Liver (tissue), 9 donors: Measurements from ENCODE around the gene SHH. TPM values are rescaled to one million over a fixed set of nuclear protein-coding genes. Genes with fewer than 3 reads are reported as not detected.

Experiments used
- DNase-seq: peaks from one replicate; pipeline ENCODE4 v3.0.0-alpha.2; 2017; ENCODE audit warnings: low spot score
- H3K27ac ChIP-seq, 2 donors: one replicate each; pipeline ENCODE4 v1.7.0; 2013; ENCODE audit warnings: inconsistent platforms in 2 of 2, low read length in 2 of 2, control low read depth in 1 of 2, low read depth in 1 of 2, mild to moderate bottlenecking in 1 of 2
- H3K27me3 ChIP-seq, 4 donors: one replicate each; pipeline versions ENCODE4 v1.6.1 to v1.7.0; 2013; ENCODE audit warnings: low read length in 3 of 4, inconsistent platforms in 1 of 4, mild to moderate bottlenecking in 1 of 4, moderate library complexity in 1 of 4; ENCODE audit not compliant: control insufficient read depth in 4 of 4, insufficient read depth in 4 of 4
- H3K36me3 ChIP-seq, 4 donors: one replicate each; pipeline versions ENCODE4 v1.6.1 to v1.7.0; 2013; ENCODE audit warnings: low read length in 3 of 4, mild to moderate bottlenecking in 3 of 4, low read depth in 1 of 4, moderate library complexity in 1 of 4; ENCODE audit not compliant: control insufficient read depth in 4 of 4, insufficient read depth in 3 of 4
- H3K4me1 ChIP-seq, 4 donors: one replicate each; pipeline versions ENCODE4 v1.6.1 to v1.7.0; 2013; ENCODE audit warnings: low read length in 3 of 4, mild to moderate bottlenecking in 3 of 4, moderate library complexity in 1 of 4; ENCODE audit not compliant: control insufficient read depth in 4 of 4, insufficient read depth in 4 of 4
- H3K4me3 ChIP-seq, 3 donors: one replicate each; pipeline versions ENCODE4 v1.6.1 to v1.7.0; 2013; ENCODE audit warnings: low read length in 3 of 3, control low read depth in 1 of 3, low read depth in 1 of 3, mild to moderate bottlenecking in 1 of 3
- H3K9ac ChIP-seq, 2 donors: one replicate each; pipeline ENCODE4 v1.7.0; 2013; ENCODE audit warnings: low read length in 2 of 2, mild to moderate bottlenecking in 2 of 2, moderate library complexity in 2 of 2, control low read depth in 1 of 2, low read depth in 1 of 2
- H3K9me3 ChIP-seq, 4 donors: one replicate each; pipeline versions ENCODE4 v1.6.1 to v1.7.0; 2013; ENCODE audit warnings: low read length in 3 of 4; ENCODE audit not compliant: control insufficient read depth in 4 of 4
- ATF3 ChIP-seq: IDR thresholded peaks from 2 replicates; pipeline ENCODE4 v1.6.1; 2016; ENCODE audit warnings: antibody characterized with exemption
- CTCF ChIP-seq: fragments of 150-350 bp; IDR thresholded peaks from 2 replicates; pipeline ENCODE4 v1.5.1; 2017; ENCODE audit warnings: improper control_type of control experiment, low read depth, low read length; ENCODE audit not compliant: missing input control
- FOXA1 ChIP-seq: IDR thresholded peaks from 2 replicates; pipeline ENCODE4 v1.6.1; 2016; ENCODE audit warnings: antibody characterized with exemption
- FOXA2 ChIP-seq: IDR thresholded peaks from 2 replicates; pipeline ENCODE4 v1.6.1; 2016; ENCODE audit warnings: antibody characterized with exemption
- GABPA ChIP-seq, 2 donors: IDR thresholded peaks in 1 of 2; conservative IDR thresholded peaks in 1 of 2; 2 replicates each; pipeline ENCODE4 v1.6.1; 2016; ENCODE audit warnings: antibody characterized with exemption in 2 of 2, mild to moderate bottlenecking in 1 of 2, moderate library complexity in 1 of 2
- HNF4A ChIP-seq, 2 donors: conservative IDR thresholded peaks; 2 replicates each; pipeline ENCODE4 v1.6.1; 2016; ENCODE audit warnings: antibody characterized with exemption in 2 of 2, mild to moderate bottlenecking in 2 of 2
- HNF4G ChIP-seq: IDR thresholded peaks from 2 replicates; pipeline ENCODE4 v1.6.1; 2016; ENCODE audit warnings: antibody characterized with exemption
- JUND ChIP-seq, 2 donors: IDR thresholded peaks; 2 replicates each; pipeline ENCODE4 v1.6.1; 2016; ENCODE audit warnings: antibody characterized with exemption in 2 of 2
- MAX ChIP-seq: IDR thresholded peaks from 2 replicates; pipeline ENCODE4 v1.6.1; 2016; ENCODE audit warnings: antibody characterized with exemption
- NR2F2 ChIP-seq: IDR thresholded peaks from 2 replicates; pipeline ENCODE4 v1.6.1; 2016; ENCODE audit warnings: antibody characterized with exemption
- REST ChIP-seq: IDR thresholded peaks from 2 replicates; pipeline ENCODE4 v1.6.1; 2016; ENCODE audit warnings: antibody characterized with exemption, mild to moderate bottlenecking
- RXRA ChIP-seq, 2 donors: IDR thresholded peaks; 2 replicates each; pipeline ENCODE4 v1.6.1; 2017 to 2018; ENCODE audit warnings: antibody characterized with exemption in 2 of 2, mild to moderate bottlenecking in 1 of 2
- SP1 ChIP-seq: IDR thresholded peaks from 2 replicates; pipeline ENCODE4 v1.6.1; 2018; ENCODE audit warnings: antibody characterized with exemption, mild to moderate bottlenecking
- TAF1 ChIP-seq: conservative IDR thresholded peaks from 2 replicates; pipeline ENCODE4 v1.6.1; 2016; ENCODE audit warnings: antibody characterized with exemption, mild to moderate bottlenecking
- YY1 ChIP-seq: IDR thresholded peaks from 2 replicates; pipeline ENCODE4 v1.6.1; 2016; ENCODE audit warnings: antibody characterized with exemption, mild to moderate bottlenecking
- WGBS: extraction: QIAGEN DNeasy Blood & Tissue Kit; methylation state at CpG from one replicate; pipeline ENCODE4 v1.1.7; 2013; 5-methylcytosine and 5-hydroxymethylcytosine counted together
- polyA plus RNA-seq, 2 donors: library from polyadenylated mRNA; stranded (reverse) in 1 of 2; unstranded in 1 of 2; fragments of 200-250 nt in 1 of 2; fragments of >200 nt in 1 of 2; fragmentation: Nextera tagmentation in 1 of 2; extraction: Ambion mirVana in 1 of 2; gene quantifications; one replicate each; pipeline versions ENCODE4 v1.2.1 to v1.2.3, GENCODE V29; 2013 to 2015
- total RNA-seq, 2 donors: library from RNA; depleted of rRNA; stranded (reverse); fragments of >200 nt; gene quantifications; one replicate each; pipeline ENCODE4 v1.2.3, GENCODE V29; 2014
- TF ChIP-seq, protein P1 (sequence below): IDR thresholded peaks from 2 replicates; pipeline ENCODE4 v1.6.1; 2016; ENCODE audit warnings: antibody characterized with exemption
- donor health status: healthy.
- donor health status: healthy.
- donor health status: healthy.
- donor health status: healthy.
- donor health status: healthy.

SHH gene
- total and polyA plus RNA-seq, 4 donors, result 3.9 to 10.0 (median 5.2) TPM

DNA sequence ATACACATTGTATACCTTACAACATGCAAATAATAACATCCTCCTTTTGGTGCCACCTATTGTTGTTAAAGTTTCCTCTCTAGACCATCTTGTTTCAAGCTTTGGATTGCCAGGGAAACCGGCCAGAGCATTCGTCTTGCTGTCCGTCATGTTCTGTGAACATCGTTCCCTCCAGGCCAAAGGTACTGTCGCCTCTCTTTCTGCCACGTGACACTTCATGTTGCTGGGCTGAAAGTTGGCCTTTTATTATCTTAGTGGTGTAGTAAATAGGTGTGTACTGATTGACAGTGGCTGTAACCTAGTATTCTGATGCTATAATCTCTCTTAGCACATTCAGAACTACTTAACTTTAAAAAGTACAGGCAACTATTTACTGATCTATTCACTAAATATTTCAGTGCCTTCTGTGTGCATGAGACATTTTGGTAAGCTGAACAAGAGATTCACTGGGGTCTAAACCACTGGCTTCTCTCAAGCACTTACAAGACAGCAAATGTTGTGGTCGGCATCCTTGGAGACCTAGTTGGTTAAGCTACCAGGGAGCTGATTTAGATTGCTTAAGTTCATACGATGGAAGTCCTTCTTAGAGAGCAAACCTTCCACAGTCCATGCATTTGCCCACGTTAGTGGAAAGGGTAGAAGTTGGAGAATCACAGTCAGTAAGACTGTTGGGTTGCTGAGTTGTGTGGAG lies 52.4 kb downstream of the SHH start:
- Histone ChIP-seq H3K36me3 (peaks cover 5 to 19% (median 14%) of the 10 kb centered on the region in 4 donors), H3K27ac (no peak overlapping the region), H3K9ac (no peak overlapping the region), H3K4me1 (peaks cover 0 to 4% (median 2%) of the 10 kb centered on the region in 4 donors), H3K27me3 (no peaks in the 10 kb centered on the region), H3K4me3 (no peak overlapping the region), H3K9me3 (no peaks in the 10 kb centered on the region)
- no peak for DNase-seq
- TF ChIP-seq HNF4A (conservative IDR thresholded peaks at IDR 0.05) (peak in 1 of 2 donors; percentile 37), FOXA1 (no peak)
- 61% methylated on average over 9 of the region's 9 CpGs for WGBS

GRCh38 chr7:155758348-155758747 lies 53.9 kb downstream of the SHH start:
- H3K36me3 ChIP-seq, result peaks cover 0 to 8% (median 2%) of the 10 kb centered on the region in 4 donors
- H3K9me3 ChIP-seq, result no peaks in the 10 kb centered on the region
- TF ChIP-seq RXRA (IDR thresholded peaks at IDR 0.05) (no peak), HNF4A (conservative IDR thresholded peaks at IDR 0.05) (no peak), ATF3 (no peak), TAF1 (no peak)
- TF ChIP-seq, protein P1, sequence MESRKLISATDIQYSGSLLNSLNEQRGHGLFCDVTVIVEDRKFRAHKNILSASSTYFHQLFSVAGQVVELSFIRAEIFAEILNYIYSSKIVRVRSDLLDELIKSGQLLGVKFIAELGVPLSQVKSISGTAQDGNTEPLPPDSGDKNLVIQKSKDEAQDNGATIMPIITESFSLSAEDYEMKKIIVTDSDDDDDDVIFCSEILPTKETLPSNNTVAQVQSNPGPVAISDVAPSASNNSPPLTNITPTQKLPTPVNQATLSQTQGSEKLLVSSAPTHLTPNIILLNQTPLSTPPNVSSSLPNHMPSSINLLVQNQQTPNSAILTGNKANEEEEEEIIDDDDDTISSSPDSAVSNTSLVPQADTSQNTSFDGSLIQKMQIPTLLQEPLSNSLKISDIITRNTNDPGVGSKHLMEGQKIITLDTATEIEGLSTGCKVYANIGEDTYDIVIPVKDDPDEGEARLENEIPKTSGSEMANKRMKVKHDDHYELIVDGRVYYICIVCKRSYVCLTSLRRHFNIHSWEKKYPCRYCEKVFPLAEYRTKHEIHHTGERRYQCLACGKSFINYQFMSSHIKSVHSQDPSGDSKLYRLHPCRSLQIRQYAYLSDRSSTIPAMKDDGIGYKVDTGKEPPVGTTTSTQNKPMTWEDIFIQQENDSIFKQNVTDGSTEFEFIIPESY, result no peak
- no peaks in the 10 kb centered on the region for H3K27me3 ChIP-seq
- WGBS, result 95% methylated on average over 10 of the region's 10 CpGs
- H3K4me1 ChIP-seq, result peaks cover 0 to 13% (median 4%) of the 10 kb centered on the region in 4 donors
- no peak overlapping the region for H3K27ac ChIP-seq
- H3K4me3 ChIP-seq, result no peak overlapping the region
- H3K9ac ChIP-seq, result no peak overlapping the region
- no peak for DNase-seq

- no peak overlapping the region for H3K27ac ChIP-seq
- H3K4me3 ChIP-seq, result no peak overlapping the region
- H3K27me3 ChIP-seq, result no peaks in the 10 kb centered on the region
- DNase-seq, result no peak
- TF ChIP-seq GABPA (IDR thresholded peaks at IDR 0.05 in 1 of 2, conservative IDR thresholded peaks at IDR 0.05 in 1 of 2), result no peak
- TF ChIP-seq MAX, result no peak
- no peak for TF ChIP-seq RXRA (IDR thresholded peaks at IDR 0.05)
- TF ChIP-seq YY1, result no peak
- TF ChIP-seq FOXA1, result no peak
- no peak for TF ChIP-seq FOXA2
- TF ChIP-seq NR2F2, result no peak
- TF ChIP-seq CTCF, result no peak
- TF ChIP-seq SP1, result no peak
- no peak for TF ChIP-seq TAF1
- no peak for TF ChIP-seq REST
- TF ChIP-seq ATF3, result no peak
- no peak for TF ChIP-seq HNF4G
- TF ChIP-seq JUND (IDR thresholded peaks at IDR 0.05), result no peak
- TF ChIP-seq, protein P1, result no peak
- H3K9ac ChIP-seq, result no peak overlapping the region
- peaks cover 0 to 19% (median 11%) of the 10 kb centered on the region in 4 donors for H3K4me1 ChIP-seq
- 93% methylated on average over 9 of the region's 9 CpGs for WGBS
- no peaks in the 10 kb centered on the region for H3K9me3 ChIP-seq
- H3K36me3 ChIP-seq, result peaks cover 0 to 8% (median 2%) of the 10 kb centered on the region in 4 donors
These were observed 55.9 kb downstream of the SHH start for GRCh38 chr7:155756322-155756721.
